Activated CD4-positive, CD25-positive, alpha-beta regulatory T cell treated with anti-CD3 and anti-CD28 coated beads, Interleukin-2, amount 50 U/mL, for 72 hours (primary cell): ENCODE data around the gene SPATA2.
A peak's percentile ranks its signal among the peaks of the same experiment; 100 is the strongest.
"Not testable (repeated sequence)": the region's sequence is repeated elsewhere in the genome, so short reads cannot be mapped to it uniquely, and the experiment has no call there.

Experiments used
- DNase-seq: peaks from one replicate; pipeline ENCODE4 v3.0.0; 2021

Gene SPATA2

DNA sequence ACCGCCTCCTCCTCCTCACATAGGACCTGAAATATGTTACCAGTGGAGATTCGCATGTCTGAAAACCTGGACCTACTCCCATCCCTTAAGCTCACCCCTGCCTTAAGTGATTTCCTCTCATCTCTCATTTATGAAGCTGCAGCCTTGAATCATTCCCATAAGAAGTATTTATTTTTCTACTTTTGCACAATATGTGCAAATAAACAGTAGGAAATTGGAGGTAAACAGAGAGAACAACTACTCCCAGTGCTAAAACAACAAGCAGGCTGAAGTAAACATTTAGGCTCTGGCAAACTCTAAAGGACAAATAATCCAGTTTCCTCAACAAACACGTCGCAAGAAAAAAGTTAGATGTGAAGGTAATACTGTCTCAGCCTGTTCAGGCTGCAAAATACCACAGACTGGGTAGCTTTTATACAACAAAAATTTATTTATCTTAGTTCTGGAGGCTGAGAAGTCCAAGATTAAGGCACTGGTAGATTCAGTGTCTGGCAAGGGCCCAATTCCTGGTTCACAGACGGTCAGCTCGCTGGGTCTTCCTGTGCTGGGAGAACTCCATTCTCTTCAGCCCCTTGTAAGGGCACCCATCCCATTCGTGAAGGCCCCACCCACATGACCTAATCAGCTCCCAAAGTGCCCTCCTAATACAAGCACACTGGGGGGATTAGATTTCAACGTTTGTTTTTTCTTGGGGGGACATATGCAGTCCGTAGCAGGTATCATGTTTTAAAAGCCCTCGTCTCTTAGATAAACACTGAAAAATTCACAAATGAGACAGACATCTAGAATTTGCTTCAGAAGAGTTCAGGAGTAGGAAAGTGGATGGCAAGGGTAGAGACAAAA, 15.6 kb downstream of the SPATA2 start:
- no peak for DNase-seq

DNA sequence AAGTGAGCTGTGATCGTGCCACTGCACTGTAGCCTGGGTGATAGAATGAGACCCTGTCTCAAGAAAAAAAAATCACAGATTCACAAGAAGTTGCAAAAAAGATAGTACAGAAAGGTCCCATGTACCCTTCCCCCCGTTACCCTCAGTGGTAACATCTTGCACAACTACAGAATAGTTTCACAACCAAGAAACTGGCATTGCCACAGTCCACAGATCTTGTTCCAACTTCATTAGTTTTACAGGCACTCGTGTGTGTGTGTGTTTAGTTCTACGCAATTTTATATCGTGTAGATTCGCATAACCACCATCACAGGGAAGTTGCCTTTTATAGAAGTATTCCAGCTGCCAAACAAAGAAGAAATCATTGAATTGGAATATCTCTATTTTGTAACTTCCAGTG, 19.1 kb downstream of the SPATA2 start:
- no peak for DNase-seq

DNA sequence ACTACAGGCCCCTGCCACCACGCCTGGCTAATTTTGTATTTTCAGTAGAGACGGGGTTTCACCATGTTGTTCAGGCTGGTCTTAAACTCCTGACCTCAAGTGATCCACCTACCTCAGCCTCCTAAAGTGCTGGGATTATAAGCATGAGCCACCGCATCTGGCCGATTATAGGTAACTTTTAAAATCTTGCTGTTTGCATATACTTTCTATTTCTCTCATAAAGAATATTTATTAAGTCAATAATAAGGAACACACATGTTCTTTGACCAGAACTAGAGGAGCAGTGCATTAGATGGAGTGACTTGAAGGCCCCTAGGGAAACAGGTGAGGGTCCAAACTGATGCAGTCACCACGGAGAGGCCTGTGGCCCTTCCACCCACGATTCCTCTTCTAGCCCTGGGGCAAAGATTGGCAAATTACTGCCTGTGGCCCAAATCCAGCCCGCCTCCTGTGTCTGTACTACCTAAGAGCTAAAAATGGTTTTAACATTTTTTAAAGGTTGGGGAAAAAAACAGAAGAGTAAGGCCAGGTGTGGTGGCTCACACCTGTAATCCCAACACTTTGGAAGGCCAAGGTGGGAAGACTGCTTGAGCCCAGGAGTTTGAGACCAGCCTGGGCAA, 19.7 kb downstream of the SPATA2 start:
- not testable (repeated sequence) for DNase-seq

DNA sequence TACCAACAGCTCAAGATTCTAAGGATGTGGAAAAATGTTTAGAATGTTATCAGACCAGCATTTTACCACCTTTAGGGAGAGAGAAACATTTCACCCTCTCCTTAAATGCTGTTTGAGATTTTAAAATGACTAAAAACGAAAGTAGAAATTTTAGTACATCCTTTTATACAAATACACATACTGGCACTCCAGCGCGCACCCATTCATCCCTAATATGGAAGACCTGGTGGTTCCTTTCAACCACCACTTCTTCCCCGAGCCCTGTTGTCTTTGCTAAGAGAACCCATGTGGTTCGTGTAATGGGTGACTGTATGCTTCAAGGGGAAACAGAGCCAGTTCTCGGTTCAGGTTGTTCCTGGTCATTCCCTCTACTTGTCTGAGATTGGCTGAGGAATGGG, 21.3 kb downstream of the SPATA2 start:
- DNase-seq = no peak

DNA sequence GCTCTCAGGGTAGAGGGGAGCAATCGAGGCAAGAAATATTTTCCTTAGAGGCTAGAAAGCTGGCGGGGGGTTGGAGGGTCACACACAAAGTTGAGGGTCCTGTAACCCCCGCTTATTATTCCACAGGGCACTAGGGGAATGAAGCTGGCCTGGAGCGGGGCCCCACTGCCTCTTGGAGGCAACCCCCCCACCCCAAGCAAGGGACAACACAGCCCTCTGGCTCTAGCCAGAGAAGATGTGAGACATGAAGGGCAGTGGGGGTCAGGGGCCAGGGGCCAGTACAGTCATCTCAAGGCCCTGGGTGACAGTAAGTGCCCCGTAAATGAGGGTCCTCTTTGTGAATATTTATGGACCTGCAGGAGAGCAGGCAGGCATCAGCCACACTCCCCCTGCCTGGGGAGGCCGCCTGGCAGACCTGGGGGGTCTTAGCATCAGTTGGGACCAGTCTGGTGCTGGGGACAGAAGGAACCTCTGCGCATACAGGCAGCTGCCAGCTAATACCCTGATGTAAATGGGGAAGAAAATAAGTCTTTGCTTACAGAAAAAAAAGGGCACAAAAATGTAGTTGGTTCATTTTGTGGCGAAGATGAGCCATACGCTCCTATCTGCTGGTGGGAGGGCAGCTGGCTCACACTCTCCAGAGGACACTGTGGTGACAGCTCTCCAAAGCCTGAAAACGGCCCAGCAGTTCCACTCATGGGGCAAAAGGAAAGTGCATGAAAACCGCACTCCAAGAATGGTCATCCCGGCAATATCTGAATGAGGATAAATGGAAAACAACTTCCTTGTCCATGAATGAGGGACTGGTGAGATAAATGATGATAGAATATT, 21.9 kb downstream of the SPATA2 start:
- no peak for DNase-seq

DNA sequence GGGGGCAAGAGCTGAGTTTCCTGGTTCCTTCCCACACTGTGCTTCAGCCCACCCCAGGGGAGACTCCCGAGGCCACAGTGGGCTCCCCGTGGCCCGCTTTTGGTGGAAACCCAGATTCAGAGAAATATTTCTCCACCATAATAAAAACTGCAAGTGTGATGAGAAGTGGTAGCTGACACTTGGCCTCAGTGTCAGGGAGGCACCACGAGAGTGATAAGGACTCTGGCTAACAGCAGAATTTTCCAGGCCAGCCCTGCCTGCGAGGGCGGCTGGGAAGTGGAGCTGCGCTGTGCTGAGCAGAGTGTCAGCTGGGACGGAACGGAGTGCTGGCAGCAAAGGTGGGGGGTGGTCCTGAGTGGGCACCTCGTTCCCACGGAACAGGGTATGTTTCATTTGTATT, 22.5 kb downstream of the SPATA2 start:
- DNase-seq = no peak

DNA sequence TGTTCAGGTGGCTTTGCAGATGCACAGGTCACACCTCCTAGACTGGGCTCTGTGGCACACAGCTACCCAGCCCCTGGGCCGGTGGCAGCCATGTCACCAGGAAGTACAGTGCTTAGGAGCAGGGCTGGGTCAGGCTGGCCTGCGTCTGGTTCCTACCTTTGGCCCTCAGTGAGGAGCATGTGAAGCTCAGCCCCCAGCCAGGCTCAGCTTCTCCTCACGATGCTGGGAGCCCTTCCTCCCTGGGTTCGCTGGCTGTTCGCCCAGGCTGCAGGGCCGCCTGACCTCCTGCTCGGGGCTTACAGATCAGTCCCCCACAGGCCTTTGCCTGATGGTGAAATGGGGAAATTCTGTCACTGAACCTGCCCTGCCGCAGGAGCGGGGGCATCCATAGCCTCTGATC, 23.1 kb downstream of the SPATA2 start:
- DNase-seq = no peak

DNA sequence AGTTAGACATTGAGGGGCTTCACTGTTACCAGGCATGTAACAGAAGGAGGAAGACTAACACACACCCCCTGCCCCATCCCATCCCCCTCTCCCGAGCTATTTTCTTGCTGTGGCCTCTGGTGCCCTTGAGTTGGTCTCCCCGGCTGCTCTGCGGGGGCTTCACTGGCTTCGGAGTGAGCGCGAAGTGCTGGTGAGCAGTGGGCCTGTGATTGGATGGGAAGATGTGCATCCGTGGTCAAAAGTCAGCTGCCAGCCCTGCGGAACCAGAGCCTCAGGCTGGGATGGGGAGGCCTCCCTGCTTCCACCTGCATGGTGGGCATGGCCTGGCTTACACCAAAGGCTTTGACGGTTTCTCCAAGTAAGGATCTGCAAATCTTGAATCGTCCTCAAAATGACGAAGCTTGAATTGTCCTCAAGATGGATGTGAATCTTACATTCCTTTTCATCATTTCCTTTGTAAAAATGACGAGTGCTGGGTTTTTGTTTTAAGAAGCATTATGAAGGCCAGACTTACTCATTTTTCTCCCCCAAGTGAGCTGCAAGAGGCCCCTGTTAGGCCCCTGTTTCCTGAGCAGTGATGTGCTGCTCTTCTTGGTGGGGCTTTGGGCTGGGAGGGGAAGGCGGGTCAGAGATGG, 23.7 kb downstream of the SPATA2 start:
- DNase-seq = no peak

DNA sequence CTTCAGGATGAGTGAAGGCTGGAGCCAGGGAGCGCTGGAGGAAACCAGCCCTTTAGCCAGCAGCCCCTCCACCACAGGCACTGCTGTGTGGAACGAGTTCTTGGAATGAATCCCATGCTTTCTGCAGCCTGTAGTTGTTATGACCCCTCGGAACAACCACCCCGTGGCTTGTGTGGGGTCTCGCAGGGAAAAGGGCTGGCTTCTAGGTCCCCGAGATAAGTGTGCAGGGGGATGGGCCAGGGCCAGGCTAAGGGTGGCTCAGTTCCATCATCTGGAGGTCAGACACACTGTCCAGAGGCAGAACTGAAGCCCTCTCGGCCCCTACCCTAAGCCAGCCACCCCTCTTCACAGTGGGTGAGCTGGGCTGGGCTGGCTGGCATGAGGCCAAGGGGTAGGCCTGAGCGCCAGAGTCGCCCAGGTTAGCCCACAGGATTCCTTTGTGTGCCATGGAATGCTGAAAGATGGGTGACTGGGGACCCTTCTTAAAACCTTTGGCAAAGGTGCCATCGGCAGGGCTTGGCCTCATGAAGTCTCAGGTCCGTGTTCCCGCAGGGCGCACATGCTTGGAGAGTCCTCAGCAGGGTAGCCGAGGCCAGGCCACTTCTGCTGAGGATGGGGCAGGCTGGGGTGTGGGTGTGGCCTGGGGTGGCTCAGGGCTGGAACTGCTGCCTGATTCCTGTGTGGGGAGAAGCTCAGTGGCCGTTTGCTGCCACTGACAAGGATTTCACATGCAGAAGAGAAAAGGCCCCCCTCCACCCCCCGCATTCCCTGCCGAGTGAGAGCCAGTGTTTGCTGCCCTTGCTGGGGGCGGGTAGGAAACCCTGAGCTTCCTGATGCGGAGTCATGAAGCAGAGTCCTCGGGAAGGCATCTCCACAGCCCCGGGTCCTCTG, 24.6 kb downstream of the SPATA2 start:
- no peak for DNase-seq

DNA sequence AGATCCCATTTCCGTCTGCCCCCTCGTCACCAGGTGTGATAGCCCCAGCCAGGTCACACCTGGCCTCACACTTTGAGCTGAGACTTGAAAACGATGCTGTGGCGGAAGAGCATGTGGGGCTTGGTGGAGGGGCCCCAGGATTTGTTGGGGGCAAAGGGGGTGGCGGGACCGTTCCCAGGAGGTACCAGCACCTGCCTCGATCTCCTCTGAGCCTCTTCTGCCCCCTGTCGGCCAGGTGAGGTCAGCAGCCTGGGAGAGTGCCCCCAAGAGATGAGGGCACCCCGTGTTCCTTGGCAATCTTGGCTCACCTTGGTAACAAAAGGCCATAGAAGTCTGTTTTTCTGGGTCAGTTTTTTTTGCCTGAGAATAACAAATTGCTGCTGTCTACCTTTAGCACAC, 25.4 kb downstream of the SPATA2 start:
- DNase-seq = no peak

DNA sequence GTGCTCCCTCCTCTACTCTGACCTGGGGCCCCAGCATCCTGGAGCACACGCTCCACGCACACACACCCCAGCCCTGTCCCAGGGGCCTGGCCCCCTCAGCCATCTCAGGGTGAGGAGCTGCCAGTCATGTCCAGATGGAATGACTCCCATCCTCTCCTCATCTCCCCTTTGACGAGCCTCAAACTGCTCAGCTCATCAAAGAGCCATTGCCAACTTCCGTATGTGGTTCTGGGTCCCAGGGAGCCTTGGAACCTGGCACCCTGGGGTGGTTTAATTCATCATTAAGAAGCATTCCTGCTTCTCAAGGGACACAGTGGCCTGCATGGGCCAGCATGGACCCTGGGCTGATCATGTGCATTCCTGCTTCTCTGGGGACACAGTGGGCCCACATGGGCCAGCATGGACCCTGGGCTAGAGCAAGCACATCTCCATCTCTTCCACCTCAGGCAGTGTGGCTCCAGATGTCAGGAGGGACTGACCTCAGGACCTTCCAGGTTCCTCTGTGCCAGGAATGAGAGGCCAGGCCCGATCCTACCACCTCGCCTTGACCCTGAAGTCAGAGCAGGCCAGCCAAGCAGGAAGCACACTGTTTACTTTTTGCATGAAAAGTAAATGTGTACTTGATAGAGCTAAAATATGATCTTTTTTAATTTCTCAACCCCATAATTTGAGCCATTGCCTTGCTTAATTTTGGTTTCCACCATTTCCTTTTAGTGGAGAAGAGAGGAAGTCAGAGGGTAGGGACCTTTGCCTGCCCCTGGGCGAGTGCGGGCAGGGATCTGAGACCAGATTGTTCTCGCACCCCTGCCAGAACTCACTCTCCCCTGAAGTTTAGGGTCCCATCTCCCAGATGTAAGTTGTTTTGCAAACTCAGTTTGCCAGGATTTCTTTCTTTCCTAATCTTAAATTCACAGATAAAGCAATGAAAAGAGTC, 26.1 kb downstream of the SPATA2 start:
- DNase-seq = no peak

DNA sequence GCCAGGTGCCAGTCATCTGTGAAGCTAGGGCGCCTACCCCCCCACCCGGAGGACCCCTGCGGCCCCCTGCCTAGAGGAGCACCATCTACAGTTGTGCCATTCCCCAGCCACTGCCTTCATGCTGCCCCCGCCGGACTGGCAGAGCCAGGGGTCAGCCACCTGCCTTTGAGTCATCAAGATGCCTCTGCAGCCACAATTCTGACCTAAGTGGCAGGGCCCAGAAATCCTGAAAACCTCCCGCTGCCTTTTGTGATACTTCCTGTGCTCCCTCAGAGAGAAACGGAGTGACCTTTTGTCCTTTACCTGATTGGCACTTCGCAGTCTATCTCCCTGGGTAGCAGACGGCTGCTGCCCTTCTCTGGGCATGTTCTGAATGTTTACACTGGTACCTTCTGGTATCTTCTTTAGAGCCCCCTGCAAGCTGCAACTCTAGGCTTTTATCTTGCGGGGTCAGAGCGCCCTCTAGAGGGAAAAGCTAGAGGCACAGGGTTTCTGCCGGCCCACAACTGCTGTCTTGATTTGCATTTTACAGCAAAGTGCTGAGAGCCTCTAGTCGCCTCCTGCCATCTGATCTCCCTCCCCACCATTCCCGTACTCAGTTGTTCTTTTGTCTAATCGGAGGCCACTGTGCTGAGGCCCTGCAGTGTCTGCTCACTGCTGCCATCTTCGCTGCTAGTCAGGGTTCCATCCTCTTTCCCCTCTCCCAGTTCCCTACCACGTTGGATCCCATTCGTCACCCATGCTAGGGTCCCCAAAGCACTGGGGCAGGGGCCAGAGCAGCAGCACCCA, 26.9 kb downstream of the SPATA2 start:
- peak; percentile 58 for DNase-seq

DNA sequence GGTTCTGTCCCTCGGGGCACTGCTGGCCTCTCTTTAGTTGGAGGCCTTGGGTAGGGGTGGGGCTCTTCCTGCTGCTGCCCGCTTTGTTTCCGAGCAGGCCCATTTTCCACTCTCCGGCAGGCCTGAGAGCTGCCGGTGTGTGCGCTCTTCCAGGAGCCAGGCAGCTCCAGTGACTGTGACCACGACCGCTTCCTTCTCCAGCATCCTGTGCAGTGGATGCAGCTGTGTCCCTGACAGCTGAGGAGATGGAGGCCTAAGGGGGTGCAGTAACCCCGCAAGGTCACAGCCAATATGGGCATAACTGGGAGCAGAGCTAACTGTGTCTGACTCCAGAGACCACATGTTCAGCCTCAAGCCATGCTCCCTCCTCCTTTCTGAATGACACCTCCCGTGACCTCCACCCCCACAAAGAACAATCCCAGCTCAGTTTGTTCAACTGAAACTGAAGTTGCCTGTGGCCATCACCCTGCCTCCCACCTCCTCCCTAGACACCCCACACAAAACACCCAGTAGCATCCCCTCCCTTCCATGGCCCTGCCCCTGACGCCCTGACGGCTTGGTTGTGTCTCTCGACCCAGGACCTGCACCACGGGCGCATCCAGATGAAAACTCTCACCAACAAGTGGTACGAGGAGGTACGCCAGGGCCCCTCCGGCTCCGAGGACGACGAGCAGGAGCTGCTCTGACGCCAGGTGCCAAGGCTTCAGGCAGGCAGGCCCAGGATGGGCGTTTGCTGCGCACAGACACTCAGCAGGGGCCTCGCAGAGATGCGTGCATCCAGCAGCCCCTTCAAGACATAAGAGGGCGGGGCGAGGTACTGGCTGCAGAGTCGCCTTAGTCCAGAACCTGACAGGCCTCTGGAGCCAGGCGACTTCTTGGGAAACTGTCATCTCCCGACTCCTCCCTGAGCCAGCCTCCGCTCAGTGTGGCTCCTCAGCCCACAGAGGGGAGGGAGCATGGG, 27.8 kb downstream of the SPATA2 start:
- DNase-seq = no peak

DNA sequence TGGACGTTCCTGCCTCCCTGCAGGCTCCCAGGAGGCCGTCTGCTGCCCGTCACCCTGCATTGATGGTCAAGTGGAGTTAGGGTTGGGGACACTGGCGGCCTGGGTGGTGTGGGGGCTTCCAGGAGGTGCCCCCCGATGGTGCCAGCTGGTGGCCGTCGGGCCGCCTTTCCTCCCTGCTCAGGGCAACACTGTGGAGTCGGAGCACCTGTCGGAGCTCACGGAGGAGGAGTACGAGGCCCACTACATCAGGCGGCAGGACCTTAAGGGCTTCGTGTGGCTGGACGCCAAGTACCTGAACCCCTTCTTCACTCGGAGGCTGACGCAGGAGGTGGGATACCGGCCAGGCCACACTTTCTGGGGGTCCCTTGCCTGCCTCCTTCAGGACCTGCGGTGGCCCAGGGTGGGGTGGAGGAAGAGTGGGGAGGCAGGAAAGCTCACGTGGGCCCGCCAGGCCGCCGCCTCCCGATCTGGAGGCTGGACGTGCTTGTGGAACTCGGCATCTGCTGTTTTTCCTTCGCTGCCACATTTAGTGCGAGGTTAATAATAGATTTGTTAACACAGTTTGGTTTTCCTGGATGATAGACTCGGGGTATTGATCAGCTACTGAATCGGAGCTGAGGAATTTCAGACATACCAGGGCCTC, 28.6 kb downstream of the SPATA2 start:
- DNase-seq = no peak

DNA sequence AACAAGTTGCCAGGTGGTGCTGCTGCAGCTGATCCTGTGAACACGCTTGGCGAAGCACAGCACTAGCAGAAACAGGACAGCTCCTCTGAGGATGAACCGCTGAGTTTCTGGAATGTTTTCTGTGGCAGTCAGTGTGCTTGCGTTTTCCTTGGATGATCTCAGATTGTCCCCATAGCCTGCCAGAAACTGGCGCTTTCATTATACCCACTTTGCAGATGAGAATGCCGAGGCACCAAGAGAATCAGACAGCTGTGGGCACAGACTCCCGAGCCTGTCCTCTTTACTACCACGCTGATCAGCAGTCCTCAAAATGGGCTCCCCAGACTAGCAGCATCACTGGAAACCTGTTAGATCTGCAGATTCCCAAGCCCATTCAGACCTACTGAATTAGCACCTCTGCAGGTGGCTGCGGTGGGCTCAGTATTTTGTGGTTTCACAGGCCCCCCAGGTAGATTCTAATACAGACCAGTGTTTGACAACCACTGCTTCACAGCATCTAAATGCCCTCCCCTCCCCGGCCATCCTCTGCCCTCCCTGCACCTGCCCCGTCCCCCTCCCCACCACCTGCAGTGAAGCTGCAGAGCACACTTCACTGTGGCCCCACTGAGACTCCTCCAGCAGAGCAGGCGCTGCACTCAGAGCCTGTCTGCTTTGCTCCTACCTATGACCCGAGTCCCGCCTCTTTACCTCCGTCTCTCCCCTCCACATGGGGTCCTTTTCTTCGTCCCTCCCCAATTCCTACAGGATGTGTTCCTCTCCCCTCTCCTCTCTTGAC, 29.6 kb downstream of the SPATA2 start:
- no peak for DNase-seq

DNA sequence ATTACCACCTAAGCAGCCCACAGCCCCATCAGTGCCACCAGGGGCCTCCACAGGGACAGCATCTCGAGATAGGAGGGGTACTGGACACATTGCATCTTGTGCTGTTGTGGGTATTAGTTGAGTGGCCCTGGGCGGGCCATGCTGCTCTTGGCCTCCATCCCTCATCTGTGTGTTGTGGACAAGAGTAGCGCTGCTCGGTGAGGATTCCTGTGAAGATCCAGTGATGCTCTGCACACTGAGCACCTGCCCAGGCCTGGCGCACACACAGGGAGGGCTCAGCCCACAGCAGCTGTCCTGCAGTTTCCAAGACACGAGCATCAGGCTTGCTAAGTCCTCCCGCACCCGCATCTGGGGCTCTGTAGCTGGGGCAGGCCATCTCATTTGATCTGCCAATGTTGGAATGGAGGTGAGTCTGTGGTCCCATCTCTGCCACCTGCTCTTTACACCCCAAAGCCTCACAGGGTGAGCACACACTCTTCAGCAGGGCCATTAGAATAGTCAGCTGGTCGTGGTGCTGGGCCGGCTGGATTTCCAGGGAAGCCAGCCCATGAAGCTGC, 32.0 kb downstream of the SPATA2 start:
- DNase-seq = no peak
